ENCODE results near the gene SLC35E1.

DNA sequence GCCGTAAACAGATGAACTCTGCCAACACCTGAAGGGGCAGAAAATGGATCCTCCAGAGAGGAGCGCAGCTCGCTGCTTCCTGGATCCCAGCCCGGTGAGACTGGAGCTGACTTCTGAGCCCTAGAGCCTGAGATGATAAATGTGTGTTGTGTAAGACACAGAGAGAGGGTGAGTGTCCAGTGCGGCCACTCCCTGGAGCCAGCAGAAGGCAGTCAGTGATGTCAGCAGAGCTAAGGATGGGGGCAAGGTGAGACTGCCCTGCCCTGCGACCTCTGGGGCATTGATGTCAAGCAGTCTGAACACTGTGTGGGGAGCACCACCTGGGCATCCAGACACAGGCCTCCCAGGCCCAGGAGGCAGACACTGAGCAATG is 9.7 kb upstream of the SLC35E1 start:
- TF ChIP-seq EZH2 (IDR thresholded peaks at IDR 0.05; ENCODE audit: borderline replicate concordance, low read length) = no peak
- TF ChIP-seq, protein P1, sequence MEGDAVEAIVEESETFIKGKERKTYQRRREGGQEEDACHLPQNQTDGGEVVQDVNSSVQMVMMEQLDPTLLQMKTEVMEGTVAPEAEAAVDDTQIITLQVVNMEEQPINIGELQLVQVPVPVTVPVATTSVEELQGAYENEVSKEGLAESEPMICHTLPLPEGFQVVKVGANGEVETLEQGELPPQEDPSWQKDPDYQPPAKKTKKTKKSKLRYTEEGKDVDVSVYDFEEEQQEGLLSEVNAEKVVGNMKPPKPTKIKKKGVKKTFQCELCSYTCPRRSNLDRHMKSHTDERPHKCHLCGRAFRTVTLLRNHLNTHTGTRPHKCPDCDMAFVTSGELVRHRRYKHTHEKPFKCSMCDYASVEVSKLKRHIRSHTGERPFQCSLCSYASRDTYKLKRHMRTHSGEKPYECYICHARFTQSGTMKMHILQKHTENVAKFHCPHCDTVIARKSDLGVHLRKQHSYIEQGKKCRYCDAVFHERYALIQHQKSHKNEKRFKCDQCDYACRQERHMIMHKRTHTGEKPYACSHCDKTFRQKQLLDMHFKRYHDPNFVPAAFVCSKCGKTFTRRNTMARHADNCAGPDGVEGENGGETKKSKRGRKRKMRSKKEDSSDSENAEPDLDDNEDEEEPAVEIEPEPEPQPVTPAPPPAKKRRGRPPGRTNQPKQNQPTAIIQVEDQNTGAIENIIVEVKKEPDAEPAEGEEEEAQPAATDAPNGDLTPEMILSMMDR (IDR thresholded peaks at IDR 0.05; ENCODE audit: low read length) = no peak

Data from OCI-LY1 (cell line).